ENCODE measurements around the gene ZBTB22.

- TF ChIP-seq POLR2A (IDR thresholded peaks at IDR 0.05), result no peak
- no peak for TF ChIP-seq CTCF (IDR thresholded peaks at IDR 0.05)
- no peak for TF ChIP-seq POLR2AphosphoS5 (IDR thresholded peaks at IDR 0.05)
These were observed 30.3 kb downstream of the ZBTB22 start for GRCh38 chr6:33286946-33287914.

Data from breast epithelium (tissue), 3 donors.